GM23338 (cell line): ENCODE data around the gene RANGAP1. TPM values are rescaled to one million over a fixed set of nuclear protein-coding genes. Genes with fewer than 3 reads are reported as not detected.

Source experiments
- ATAC-seq: fragments of 200-7000 bp; cut with Tn5 transposase; 3 replicates; pipeline ENCODE4 v1.9.1; 2020
- DNase-seq: peaks from one replicate; pipeline ENCODE4 v3.0.0-alpha.2; 2015; ENCODE audit warnings: low spot score
- H2AFZ ChIP-seq: fragments of 200-600 bp; sonication (generic); 2 replicates; pipeline ENCODE4 v1.8.0; 2016; ENCODE audit warnings: antibody characterized with exemption, mild to moderate bottlenecking, moderate library complexity
- H3F3A ChIP-seq: fragments of 200-600 bp; sonication (generic); replicated peaks from 2 replicates; pipeline ENCODE4 v1.8.0; 2017; ENCODE audit warnings: antibody characterized with exemption, mixed run types, low read depth
- H3K27ac ChIP-seq: fragments of 200-600 bp; sonication (generic); 2 replicates; pipeline ENCODE4 v1.6.1; 2016; ENCODE audit warnings: low read depth
- H3K27me3 ChIP-seq: fragments of 200-600 bp; sonication (generic); 2 replicates; pipeline ENCODE4 v1.8.0; 2016; ENCODE audit warnings: mild to moderate bottlenecking, mixed run types, moderate library complexity; ENCODE audit not compliant: insufficient read depth
- H3K36me3 ChIP-seq: fragments of 200-600 bp; sonication (generic); 2 replicates; pipeline ENCODE4 v1.8.0; 2016; ENCODE audit warnings: mild to moderate bottlenecking; ENCODE audit not compliant: insufficient read depth
- H3K4me1 ChIP-seq: fragments of 200-600 bp; sonication (generic); 2 replicates; pipeline ENCODE4 v1.8.0; 2016; ENCODE audit warnings: mild to moderate bottlenecking, moderate library complexity; ENCODE audit not compliant: insufficient read depth
- H3K4me2 ChIP-seq: fragments of 200-600 bp; sonication (generic); 2 replicates; pipeline ENCODE4 v1.7.1; 2017; ENCODE audit warnings: mixed run types
- H3K4me3 ChIP-seq: fragments of 200-600 bp; sonication (generic); 2 replicates; pipeline ENCODE4 v1.6.1; 2016; ENCODE audit warnings: mixed run types
- H3K79me2 ChIP-seq: fragments of 200-600 bp; sonication (generic); replicated peaks from 2 replicates; pipeline ENCODE4 v1.8.0; 2017; ENCODE audit warnings: mild to moderate bottlenecking; ENCODE audit not compliant: insufficient read depth
- H3K9me2 ChIP-seq: fragments of 200-600 bp; sonication (generic); 2 replicates; pipeline ENCODE4 v1.8.0; 2017; ENCODE audit not compliant: insufficient read depth
- H4K20me1 ChIP-seq: fragments of 200-600 bp; sonication (generic); replicated peaks from 2 replicates; pipeline ENCODE4 v1.8.0; 2017; ENCODE audit warnings: mild to moderate bottlenecking; ENCODE audit not compliant: insufficient read depth
- H3K27ac Mint-ChIP-seq: 2 replicates; pipeline ENCODE4 v1.8.0; 2020; ENCODE audit warnings: inconsistent platforms, mild to moderate bottlenecking, moderate library complexity, mixed read lengths
- H3K27me3 Mint-ChIP-seq: 3 replicates; pipeline ENCODE4 v1.8.0; 2022; ENCODE audit warnings: low read depth, mild to moderate bottlenecking, moderate library complexity, mixed read lengths, inconsistent platforms; ENCODE audit not compliant: insufficient read depth, poor library complexity
- H3K36me3 Mint-ChIP-seq: 3 replicates; pipeline ENCODE4 v1.8.0; 2021; ENCODE audit warnings: low read depth, mild to moderate bottlenecking, inconsistent platforms, moderate library complexity, mixed read lengths
- H3K4me1 Mint-ChIP-seq: 3 replicates; pipeline ENCODE4 v1.8.0; 2020; ENCODE audit warnings: mild to moderate bottlenecking, inconsistent platforms, mixed read lengths
- H3K4me3 Mint-ChIP-seq: 3 replicates; pipeline ENCODE4 v1.8.0; 2021; ENCODE audit warnings: moderate library complexity, mild to moderate bottlenecking, inconsistent platforms, mixed read lengths
- H3K9me3 Mint-ChIP-seq: 3 replicates; pipeline ENCODE4 v1.8.0; 2020; ENCODE audit warnings: moderate library complexity, mild to moderate bottlenecking, inconsistent platforms, mixed read lengths
- CREB1 ChIP-seq: fragments of 250-450 bp; sonication (Bioruptor Pico); IDR thresholded peaks from 2 replicates; pipeline ENCODE4 v1.5.0; 2020; ENCODE audit warnings: low read depth, mild to moderate bottlenecking, moderate library complexity
- CTCF ChIP-seq, 2 experiments: fragments of 200-600 bp in 1 of 2; sonication (generic) in 1 of 2; conservative IDR thresholded peaks; 2 replicates each; pipeline versions ENCODE4 v1.5.1 to v1.6.1; 2016 to 2017; ENCODE audit warnings: antibody characterized with exemption in 2 of 2, low read depth in 2 of 2, mild to moderate bottlenecking in 2 of 2, moderate library complexity in 1 of 2
- ETS1 ChIP-seq: IDR thresholded peaks from 2 replicates; pipeline ENCODE4 v1.6.1; 2016; ENCODE audit warnings: antibody characterized with exemption
- EZH2 ChIP-seq: fragments of 200-600 bp; sonication (generic); IDR thresholded peaks from one replicate; pipeline ENCODE4 v1.8.0; 2017; ENCODE audit warnings: antibody characterized with exemption, mild to moderate bottlenecking, low read depth; ENCODE audit not compliant: unreplicated experiment
- JUNB ChIP-seq: IDR thresholded peaks from one replicate; pipeline ENCODE4 v1.6.1; 2016; ENCODE audit warnings: antibody characterized with exemption; ENCODE audit not compliant: unreplicated experiment
- NANOG ChIP-seq: IDR thresholded peaks from 2 replicates; pipeline ENCODE4 v1.6.1; 2016; ENCODE audit warnings: antibody characterized with exemption, borderline replicate concordance
- POLR2AphosphoS5 ChIP-seq: IDR thresholded peaks from 2 replicates; pipeline ENCODE4 v1.6.1; 2016; ENCODE audit warnings: antibody characterized with exemption, low read depth
- STAT1 ChIP-seq: IDR thresholded peaks from one replicate; pipeline ENCODE4 v1.6.1; 2016; ENCODE audit warnings: antibody characterized with exemption; ENCODE audit not compliant: unreplicated experiment
- ZNF114 ChIP-seq: fragments of 250-450 bp; sonication (Bioruptor Pico); IDR thresholded peaks from 2 replicates; pipeline ENCODE4 v1.5.0; 2020; ENCODE audit warnings: mild to moderate bottlenecking, moderate library complexity
- ZNF331 ChIP-seq: fragments of 250-450 bp; sonication (Bioruptor Pico); IDR thresholded peaks from 2 replicates; pipeline ENCODE4 v1.5.0; 2020; ENCODE audit warnings: low read depth, mild to moderate bottlenecking, moderate library complexity
- ZNF462 ChIP-seq: fragments of 250-450 bp; sonication (Bioruptor Pico); IDR thresholded peaks from 2 replicates; pipeline ENCODE4 v1.5.0; 2020; ENCODE audit warnings: mild to moderate bottlenecking, moderate library complexity
- polyA plus RNA-seq: library from polyadenylated mRNA; unstranded; fragments of >200 nt; fragmentation: Nextera tagmentation; extraction: Ambion mirVana; gene quantifications from 2 replicates; pipeline ENCODE4 v1.2.1, GENCODE V29; 2016
- total RNA-seq: library from RNA; depleted of rRNA; stranded (reverse); fragments of >200 nt; shearing (Covaris generic); gene quantifications from 2 replicates; pipeline ENCODE4 v1.2.3, GENCODE V29; 2014

Gene RANGAP1
- total and polyA plus RNA-seq, 2 experiments from 2014 or later, result 54.7 to 141 TPM

- H3K4me1 Mint-ChIP-seq, result no peaks in the 10 kb centered on the region
- TF ChIP-seq EZH2 (no peak), POLR2AphosphoS5 (no peak), STAT1 (no peak), NANOG (no peak)
- no peak overlapping the region for H3K4me3 Mint-ChIP-seq
- DNase-seq, result no peak
- Histone ChIP-seq H3F3A (no peaks in the 10 kb centered on the region), H3K79me2 (no peaks in the 10 kb centered on the region), H2AFZ (no peak overlapping the region), H3K4me3 (no peak overlapping the region), H3K4me2 (no peak overlapping the region), H4K20me1 (no peaks in the 10 kb centered on the region), H3K36me3 (peaks cover 4% of the 10 kb centered on the region; the same call in 1 of the 2 replicates), H3K9me2 (no peaks in the 10 kb centered on the region), H3K27ac (no peak overlapping the region), H3K27me3 (no peaks in the 10 kb centered on the region), H3K4me1 (no peaks in the 10 kb centered on the region)
- no peak overlapping the region for H3K27ac Mint-ChIP-seq
- H3K36me3 Mint-ChIP-seq, result peaks cover 21% of the 10 kb centered on the region
- H3K9me3 Mint-ChIP-seq, result no peaks in the 10 kb centered on the region
- ATAC-seq, result no peak
- peaks cover 13% of the 10 kb centered on the region for H3K27me3 Mint-ChIP-seq
These were observed 55.6 kb downstream of the RANGAP1 start for GRCh38 chr22:41230401-41230785.

- no peak overlapping the region for H3K27ac Mint-ChIP-seq
- Histone ChIP-seq H3K36me3 (peaks cover 4% of the 10 kb centered on the region; the same call in 1 of the 2 replicates), H4K20me1 (no peaks in the 10 kb centered on the region), H3K27ac (no peak overlapping the region), H3F3A (no peaks in the 10 kb centered on the region), H2AFZ (no peak overlapping the region), H3K4me3 (no peak overlapping the region), H3K79me2 (no peaks in the 10 kb centered on the region), H3K9me2 (no peaks in the 10 kb centered on the region), H3K4me1 (no peaks in the 10 kb centered on the region), H3K27me3 (no peaks in the 10 kb centered on the region), H3K4me2 (no peak overlapping the region)
- no peaks in the 10 kb centered on the region for H3K4me1 Mint-ChIP-seq
- no peaks in the 10 kb centered on the region for H3K9me3 Mint-ChIP-seq
- peaks cover 15% of the 10 kb centered on the region for H3K27me3 Mint-ChIP-seq
- no peak overlapping the region for H3K4me3 Mint-ChIP-seq
- peaks cover 23% of the 10 kb centered on the region for H3K36me3 Mint-ChIP-seq
- DNase-seq, result no peak
- ATAC-seq, result no peak
- no peak for TF ChIP-seq CTCF (conservative IDR thresholded peaks at IDR 0.05; ENCODE audit: low read depth in 2 of 2)
- TF ChIP-seq ZNF114 (CRISPR knock-in tag), result no peak
- no peak for TF ChIP-seq ETS1
- no peak for TF ChIP-seq NANOG
- no peak for TF ChIP-seq JUNB
- TF ChIP-seq CREB1, result no peak
- TF ChIP-seq EZH2, result no peak
- TF ChIP-seq ZNF331 (CRISPR knock-in tag), result no peak
- TF ChIP-seq ZNF462 (CRISPR knock-in tag), result no peak
These were observed 56.1 kb downstream of the RANGAP1 start for GRCh38 chr22:41229730-41230400.
